Measurements from ENCODE around the gene RALGPS1.
A peak's percentile ranks its signal among the peaks of the same experiment; 100 is the strongest.
"Not testable (repeated sequence)": the region's sequence is repeated elsewhere in the genome, so short reads cannot be mapped to it uniquely, and the experiment has no call there.

Gene RALGPS1

DNA sequence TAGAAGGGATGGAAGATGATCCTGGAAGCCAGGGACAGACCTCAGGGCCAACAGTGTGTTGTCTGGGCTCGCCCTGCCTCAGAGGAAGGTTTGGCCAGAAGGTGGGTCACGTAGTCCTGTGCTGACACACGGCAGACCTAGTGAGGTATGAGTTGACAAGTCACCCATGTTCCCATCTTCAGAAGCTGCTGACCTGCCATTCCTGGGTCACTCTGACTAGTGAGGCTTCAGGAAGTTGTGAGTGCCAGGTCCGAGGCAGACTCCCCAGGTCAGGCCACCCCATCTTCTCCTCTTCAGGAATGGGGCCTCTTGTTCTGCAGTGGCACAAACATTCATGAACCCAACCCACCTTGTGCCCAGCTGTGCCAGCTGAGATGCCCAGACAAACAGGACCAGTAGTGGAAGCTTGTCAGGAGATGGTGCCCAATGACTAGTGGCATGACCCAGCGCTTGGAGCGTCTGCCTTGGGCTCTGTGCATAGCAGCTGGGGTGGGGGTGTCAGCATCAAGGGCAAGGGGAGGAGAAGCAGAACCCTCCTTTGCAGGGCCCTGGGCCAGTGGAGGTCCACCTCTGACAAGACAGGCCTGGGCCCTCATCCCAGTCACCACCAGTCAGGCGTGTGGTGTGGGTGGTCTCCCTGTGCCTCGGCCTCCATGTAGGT is 224.6 kb downstream of the RALGPS1 start:
- DNase-seq, result no peak

DNA sequence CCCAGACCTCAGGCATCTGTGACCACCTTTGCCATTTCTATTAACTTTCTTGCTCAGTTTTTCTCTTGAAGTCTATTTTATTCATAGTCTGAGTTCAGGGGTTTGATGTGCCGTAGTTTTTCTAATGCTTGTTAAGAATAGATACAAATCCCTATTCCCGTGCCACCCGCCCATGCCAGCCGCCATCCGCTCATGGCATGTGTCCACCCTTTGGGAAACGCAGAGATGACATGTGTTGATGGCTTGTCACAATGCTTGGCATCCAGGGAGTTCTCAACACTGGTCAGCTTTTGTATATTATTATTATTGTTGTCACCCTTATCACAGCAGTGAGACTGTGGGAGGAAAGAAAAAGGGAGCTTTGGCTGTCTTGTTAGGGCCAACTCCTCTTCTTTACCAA is 225.2 kb downstream of the RALGPS1 start:
- no peak for DNase-seq

DNA sequence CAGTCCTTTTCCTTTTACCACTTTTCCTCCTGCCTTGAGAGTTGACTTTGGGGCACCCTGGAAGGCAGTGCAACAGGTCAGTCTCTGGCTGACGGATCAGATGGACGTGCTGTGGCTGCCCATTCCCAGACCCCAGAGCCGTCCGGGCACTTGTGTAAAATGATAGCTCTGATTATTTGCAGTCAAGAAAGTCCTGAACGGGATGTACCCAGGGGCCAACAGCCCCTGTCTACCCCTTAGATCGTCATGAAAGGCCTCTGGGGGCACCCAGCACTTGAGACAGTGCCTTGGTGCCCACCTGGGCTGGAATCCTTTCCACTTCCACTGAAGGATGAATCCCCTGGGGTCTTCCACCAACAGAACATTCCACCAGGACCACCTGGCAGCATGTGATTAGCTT is 225.6 kb downstream of the RALGPS1 start:
- DNase-seq, result no peak

DNA sequence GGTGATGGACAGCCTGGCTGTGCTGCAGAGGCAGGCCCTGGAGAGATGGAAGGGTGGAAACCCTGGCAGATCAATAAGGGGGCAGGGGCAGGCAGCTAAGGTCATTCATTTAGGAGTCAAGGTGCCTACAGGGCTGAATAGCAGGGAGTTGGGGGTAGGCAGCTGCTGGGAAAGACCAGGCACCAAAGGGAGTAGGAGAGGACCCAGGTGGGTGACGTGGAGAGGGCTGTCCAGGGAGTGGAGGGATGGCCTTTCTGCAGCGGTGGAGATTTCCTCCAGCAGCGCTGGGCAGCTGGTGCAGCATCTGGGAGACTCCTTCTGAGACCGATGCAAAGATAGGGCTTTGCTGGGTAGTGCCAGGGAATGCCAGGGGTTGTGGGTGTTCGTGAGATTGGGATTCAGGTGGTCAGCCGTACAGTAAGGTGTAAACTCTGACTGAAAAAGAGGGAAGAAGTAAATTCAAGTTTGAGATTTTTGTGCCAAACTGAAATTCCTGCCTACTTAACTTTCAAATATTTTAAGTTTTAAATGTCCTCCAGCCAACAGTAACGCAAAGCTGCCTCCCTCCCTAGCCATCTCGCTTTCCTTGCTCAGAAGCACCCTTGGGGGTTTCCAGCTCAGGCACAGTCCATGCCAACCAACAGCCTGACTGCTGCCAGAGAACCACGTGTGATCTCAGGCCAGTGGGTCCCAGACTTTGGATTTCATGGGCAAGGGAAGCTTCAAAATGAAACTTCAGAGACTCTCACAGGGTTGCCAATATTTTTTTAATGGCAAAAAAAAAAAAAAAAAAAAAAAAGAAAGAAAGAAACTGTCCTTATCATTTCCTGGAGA is 226.5 kb downstream of the RALGPS1 start:
- no peak for DNase-seq

DNA sequence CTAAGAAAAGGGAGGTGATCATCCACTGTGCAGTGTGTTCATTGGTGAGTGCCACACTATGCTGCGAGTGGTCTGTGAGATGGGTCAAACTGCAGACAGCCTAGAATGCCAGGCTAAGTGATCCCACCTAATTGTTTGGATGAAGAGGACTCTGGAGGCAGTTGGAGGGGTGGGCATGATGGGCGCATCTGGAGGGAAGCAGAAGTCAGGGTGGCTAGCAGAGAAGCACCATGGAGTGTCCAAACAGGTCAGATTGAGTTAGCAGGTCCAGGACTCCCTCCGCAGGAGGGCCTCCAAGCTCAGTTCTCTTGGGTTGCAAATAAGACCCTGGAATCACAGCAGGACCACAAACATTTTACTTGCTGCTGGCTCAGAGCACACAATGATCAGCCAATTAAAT is 227.7 kb downstream of the RALGPS1 start:
- DNase-seq, result no peak

DNA sequence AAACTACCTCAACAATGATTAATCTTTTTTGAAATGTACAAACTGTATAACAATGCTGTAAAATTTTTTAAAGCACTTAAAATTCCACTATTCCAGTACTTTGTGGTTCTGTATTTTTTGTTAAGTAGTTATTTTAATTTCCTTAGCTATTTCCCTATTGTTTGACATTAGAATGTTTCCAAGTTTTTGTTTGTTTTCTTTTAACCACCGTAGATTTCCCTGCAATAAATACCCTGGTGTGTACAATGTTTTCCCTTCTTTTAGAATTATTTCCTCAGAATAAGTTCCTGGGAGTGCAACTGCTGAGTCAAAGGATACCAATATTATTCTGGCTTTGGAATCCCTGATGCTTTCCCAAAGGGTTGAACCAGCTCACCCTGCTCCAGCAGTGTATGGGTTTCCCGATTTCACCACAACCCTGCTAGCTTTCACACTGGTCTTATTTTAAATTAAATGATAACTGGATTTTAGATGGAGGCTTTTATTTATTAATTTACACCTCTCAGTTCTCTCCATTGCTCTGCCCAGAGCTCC is 228.4 kb downstream of the RALGPS1 start:
- DNase-seq, result no peak

DNA sequence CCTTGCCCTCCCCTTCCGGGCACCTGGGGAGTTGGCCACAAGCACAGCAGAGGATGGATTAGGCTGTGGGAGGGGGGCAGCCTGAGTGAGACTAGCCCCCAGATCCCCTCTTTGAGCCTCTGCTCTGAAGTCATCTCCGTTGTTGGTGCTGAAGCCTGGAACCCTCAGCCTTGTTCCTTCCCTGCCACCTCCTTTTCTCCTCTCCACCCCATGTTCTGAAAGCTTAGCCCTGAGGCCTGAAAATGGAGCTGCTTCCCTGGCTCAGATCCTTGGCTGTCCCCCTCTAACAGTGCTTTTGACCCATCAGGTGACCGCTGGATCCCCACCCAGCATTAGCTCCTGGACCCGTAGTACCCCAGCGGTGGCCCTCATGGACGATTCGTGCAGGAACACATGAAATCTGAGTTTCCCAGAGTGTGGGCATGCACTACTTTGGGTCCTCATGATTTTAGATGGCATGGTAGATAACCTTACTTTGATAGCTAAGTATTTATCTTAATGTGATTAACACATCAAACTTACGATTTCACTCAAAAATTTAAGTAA is 229.4 kb downstream of the RALGPS1 start:
- DNase-seq, result no peak

DNA sequence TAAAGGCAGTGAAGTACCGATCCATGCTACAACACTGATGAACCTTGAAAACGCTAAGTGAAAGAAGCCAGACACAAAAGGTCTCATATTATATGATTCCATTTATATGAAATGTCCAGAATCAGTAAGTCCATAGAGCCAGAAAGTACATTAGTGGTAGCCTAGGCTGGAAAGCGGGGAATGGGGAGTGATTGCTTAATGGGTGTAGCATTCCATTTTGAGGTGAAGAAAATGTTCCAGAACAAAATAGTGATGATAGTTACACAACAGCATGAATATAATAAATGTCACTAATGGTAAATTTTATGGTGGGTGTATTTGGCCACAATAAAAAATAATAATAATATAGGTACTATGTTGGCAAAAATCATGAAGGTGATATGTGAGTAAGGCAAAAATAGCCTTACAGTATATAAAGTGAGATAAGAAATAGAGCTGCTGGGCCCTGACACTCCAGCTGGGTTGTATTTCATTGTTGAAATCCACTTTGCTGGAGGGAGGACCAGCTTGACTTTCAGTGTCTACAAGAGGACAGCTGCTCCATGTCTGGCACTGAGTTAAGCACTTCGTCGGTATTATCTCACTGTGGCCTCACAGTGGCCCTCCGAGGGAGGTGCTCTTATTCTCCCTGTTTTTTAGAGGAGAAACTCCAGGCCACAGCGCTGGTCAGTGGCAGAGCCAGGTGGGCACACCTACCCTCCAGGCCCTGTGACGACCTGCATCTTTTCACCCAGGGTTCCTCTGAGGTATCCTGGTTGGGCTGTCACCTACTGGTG is 230.3 kb downstream of the RALGPS1 start:
- no peak for DNase-seq

DNA sequence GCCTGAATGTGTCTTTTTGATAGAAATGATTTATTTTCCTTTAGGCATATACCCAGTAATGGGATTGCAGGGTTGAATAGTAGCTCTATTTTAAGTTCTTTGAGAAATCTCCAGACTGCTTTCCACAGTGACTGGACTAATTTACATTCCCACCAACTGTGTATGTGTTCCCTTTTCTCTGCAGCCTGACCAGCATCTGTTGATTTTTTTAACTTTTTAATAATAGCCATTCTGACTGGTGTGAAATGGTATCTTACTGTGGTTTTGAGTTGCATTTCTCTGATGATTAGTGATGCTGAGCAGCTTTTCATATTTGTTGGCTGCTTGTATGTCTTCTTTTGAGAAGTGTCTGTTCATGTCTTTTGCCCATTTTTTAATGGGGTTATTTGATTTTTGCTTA is 232.3 kb downstream of the RALGPS1 start:
- not testable (repeated sequence) for DNase-seq

DNA sequence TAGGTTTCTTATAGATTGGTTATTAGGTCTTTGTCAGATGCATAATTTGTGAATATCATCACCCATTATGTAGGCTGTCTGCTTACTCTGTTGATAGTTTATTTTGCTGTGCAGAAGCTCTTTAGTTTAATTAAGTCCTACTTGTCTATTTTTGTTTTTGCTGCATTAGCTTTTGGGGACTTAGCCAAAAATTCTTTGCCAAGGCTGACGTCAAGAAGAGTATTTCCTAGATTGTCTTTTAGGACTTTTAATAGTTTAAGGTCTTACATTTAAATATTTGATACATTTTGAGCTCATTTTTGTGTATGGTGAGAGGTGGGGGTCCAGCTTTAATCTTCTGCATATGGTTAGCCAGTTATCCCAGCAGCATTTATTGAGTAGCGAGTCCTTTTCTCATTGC is 232.7 kb downstream of the RALGPS1 start:
- DNase-seq, result no peak

DNA sequence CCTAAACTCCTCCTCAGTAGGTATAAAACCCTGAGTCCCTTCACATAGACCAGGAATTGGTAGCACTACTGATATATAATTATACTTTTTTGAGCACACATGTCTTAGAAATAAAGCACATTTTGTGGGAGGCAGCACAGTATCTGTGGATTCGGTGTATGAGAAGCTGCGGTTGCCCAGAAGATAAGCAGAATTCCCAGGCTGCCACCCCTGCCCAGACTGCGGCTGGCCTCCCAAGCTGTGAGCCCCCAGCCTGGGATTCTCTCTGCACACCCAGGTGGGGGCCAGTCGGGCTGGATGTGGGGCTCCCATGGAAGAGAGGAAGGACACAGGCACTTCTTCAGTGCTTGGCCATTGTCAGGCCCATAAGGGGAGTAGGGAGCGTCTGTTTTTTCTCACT is 233.4 kb downstream of the RALGPS1 start:
- DNase-seq, result no peak

DNA sequence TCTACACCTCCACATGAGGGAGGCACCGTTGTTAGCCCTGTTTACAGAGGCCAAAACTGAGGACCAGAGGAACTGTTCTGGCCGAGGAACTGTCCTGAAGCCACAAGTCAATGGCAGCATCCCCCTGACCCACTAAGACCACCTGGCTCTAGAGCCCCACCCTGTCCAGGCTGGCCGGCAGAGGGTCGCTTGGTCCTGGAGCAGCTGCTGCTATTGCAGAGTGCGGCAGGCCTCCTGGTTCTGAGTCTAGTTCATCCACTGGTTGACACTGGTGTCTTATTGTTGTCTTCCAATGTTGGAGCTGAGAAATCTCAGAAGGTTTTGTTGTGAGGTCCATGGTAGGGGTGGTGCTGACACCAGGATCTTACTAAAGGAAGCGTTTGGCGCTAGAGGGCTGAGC is 234.4 kb downstream of the RALGPS1 start:
- no peak for DNase-seq

DNA sequence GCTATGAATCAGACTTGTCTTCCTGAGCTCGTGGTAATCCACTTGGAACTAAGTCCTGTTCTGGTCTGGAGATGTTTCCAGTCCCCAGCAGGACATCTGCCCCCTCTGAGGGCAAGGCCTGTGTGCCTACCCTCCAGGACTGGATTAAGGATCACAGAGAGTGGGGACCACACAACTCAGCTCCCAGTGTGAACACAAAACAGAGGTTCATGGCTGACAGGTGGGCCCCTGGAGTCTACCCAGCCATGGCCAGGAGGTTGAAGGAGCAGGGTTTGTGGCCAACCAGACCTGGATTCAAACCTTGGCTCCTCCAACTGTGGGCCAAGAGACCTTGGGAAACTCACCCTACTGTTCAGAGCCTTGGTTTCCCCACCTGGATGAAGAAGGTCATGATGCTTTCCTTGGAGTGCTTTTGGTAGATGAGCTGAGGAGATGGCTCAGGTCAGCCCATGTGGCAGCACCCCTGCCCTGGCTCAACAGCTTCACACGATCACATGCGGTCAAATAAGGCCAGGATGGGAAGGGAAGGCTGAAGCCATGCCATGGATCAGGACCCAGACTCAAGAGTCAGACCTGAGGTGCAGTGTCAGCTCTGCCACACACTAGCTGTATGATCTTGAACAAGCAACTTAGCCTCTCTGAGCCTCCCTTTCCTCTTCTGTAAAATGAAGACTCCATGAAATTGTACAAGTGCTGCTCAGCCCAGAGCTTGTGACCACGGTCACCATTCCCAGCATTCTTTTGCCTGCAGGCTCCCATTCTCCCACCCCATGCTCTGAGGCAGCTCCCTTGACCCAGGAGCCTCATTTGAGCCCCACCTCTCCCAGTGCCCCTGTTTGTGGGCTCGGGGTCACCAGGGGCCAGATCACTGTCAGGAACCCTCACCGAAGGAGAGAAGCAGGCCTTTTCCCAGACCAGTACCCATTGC is 235.1 kb downstream of the RALGPS1 start:
- DNase-seq, result no peak

DNA sequence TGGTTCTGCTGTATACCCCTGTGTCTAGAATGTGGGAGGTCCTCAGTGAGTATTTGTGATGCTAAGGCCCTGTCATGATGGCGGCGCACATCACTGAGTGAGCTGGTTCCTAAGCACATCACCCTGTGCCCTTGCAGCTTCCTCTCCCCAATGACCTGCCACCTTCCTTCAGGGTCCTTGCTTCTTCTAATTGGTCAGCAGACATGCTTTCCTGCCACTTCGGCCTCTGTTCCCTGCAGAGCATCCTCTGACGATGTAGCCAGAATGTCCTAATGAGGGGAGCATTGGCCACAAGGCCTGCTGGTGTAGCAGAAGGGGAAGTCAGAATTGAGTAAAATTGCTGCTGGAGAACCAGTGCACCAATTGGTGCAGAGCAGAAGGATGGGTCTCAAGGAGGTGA is 238.9 kb downstream of the RALGPS1 start:
- DNase-seq, result no peak

DNA sequence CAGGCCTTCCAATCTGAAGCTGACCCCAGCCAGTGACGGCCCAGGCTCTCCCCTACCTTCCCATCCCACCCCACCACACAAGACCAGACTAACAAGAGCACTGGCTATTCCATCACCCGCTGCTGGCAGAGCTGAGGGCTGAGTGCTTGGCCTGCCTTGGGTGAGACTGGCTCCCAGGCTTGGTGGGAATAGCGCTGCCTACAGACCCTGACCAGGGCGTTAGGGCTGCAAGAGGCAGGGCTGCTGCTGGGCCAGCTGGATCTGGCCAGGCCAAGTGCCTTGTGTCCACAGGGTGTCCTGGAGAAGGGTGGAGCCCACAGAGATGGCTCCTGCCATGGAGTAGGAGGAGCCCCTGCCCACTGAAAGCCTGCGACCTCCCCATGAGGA is 239.4 kb downstream of the RALGPS1 start:
- DNase-seq, result no peak

DNA sequence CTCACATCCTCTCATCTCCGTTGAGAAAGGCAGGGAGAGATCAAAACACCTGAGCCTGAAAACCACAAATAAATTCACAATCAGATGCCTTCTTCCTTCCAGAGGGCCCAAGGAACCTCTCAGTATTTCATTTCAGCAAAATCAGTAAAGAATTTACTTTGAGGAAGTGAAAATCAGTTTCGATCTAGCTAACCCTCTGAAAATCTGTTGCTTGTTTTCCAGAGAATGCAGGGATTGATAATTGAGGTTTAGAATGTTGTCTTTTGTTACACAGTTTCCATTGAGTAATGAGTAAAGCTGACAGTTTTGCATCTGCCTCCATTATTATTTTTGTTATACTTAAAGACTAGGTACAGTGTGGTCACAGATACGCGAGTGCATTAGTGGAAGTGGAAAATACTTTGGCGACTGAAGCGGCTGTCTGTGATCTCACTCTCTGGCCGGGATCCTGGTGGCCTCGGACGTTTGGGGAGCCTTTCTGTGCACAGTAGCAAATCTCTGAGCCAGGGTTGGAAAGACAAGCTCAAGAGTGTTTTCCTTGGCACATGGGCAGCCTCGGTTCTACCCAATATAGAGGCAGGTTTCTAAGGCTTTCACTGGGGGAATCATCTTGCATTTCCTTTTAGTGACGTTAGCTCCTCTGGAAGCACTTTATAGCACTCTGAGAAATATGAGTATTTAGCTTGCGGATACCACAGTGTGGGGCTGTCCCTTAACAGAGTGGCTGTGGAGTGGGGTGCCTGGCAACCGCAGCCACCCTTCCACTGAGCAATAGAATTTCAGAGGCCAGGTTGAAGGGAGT is 240.0 kb downstream of the RALGPS1 start:
- DNase-seq, result peak; percentile 79

DNA sequence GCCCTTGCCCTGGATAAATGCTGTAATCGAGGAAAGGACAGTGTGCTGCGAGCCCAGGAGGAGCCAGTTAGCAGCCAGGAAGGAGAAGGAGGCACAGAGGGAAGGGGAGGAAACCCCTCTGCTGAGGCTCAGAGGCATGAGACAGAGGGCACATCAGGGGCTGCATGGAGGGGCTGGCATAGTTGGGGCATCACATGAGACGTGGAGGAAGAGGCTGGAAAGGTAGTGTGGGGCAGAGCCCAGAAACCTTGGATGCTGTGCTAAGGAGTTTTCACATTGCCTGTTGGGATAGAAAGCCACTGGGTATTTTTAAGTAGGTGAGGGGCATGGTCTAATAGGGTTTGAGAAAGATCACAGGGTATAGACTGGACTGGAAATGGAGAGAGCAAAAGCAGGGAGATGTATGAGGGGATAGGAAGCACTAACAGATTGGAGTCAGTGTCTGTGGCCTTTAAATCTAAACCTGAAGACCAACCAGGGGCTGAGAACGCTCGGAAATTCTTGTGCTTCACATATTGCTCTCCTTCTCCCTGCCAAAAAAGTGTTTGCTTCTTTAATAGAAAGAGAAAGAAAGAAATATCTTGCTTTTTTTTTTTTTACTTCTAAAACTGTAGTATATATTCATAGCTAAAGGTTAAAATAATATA is 240.9 kb downstream of the RALGPS1 start:
- DNase-seq, result no peak

DNA sequence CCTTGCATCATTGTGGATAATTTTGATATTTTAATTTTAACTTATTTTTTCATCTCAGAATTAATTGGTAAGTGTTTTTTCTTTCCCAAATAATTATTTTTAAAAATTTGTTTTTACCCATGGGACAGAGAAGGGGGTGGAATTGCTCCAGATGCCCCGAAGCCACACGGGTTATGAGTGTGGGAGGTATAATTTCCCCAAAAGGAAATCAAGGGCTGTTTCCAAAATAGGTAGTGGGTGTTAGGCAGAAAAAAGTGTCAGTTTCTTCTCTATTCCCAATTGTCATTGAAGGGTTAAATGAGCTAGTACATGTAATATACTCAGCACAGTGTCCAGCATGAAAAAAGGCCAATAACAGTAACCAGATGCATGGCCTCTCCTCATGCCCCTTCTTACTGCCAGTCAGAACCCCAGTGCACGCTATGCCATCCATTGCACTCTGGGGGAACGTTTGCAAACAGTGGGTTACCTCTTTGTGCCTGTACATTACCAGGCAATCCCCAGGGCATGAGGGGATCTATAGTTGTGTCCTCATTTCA is 244.3 kb downstream of the RALGPS1 start:
- no peak for DNase-seq

DNA sequence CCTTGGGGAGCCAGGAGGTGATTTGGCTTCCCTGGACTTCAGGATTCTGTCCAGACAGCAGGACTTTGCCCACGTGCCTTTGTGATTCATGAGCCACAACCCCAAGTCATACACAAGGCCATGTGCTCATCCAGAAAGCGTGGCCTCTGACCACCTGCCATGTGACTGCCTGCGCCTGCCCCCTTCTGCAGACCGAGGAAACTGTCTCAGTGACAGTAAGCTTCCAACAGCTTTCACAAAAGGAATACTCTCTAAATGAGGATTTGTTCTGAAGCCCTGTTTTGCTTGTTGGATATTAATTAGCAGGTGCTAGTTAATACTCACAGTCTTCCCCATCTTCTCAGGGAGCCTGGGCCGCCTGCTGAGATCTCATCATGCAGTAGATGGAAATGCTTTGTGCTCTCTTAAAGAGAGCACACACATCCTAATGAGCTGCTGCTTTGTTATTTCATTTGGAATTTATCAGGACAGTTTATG is 244.8 kb downstream of the RALGPS1 start:
- DNase-seq, result peak; percentile 73

DNA sequence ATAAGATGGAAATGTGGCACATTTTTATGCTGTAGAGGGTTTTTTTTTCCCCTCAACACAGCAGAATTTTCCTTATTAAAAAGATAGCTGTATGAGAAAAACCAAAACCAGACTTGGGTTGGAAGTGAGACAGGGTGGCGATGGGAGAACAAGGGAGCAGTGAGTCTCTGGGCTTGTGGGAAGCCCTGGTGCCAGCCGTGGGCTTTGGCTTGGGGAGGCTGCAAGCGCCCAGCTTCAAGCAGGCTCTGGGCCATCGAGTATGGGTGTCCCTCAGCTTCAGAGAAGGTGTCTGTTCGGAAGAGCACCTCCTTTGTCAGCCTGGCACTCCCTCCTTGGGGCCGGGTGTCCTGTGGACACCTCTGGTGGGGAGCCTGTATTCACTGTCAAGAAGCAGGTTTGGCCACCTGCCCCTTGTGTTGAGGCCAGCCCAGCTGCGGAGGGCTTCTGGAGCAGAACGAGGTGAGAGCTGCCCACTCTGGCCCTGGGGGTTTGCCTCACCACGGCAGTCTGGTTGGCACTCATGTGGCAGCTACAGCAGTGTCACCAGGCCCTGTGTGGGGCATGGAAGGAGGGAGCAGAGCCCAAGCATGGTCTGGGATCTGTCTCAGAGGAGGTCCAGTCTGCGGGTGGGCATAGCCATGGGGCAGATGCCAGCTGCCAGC is 245.5 kb downstream of the RALGPS1 start:
- no peak for DNase-seq

Measured in fibroblast of skin of right biceps (primary cell).